Measurements from ENCODE around the gene PPP1R1C.

PPP1R1C gene

GRCh38 chr2:182113334-182113733, 127.7 kb downstream of the PPP1R1C start:
- no peak for DNase-seq (ENCODE audit: low spot score)

- DNase-seq (ENCODE audit: low spot score): no peak
Observed at GRCh38 chr2:182115258-182115657, 129.6 kb downstream of the PPP1R1C start.

GRCh38 chr2:182116774-182117173, 131.1 kb downstream of the PPP1R1C start:
- no peak for DNase-seq (ENCODE audit: low spot score)

DNA sequence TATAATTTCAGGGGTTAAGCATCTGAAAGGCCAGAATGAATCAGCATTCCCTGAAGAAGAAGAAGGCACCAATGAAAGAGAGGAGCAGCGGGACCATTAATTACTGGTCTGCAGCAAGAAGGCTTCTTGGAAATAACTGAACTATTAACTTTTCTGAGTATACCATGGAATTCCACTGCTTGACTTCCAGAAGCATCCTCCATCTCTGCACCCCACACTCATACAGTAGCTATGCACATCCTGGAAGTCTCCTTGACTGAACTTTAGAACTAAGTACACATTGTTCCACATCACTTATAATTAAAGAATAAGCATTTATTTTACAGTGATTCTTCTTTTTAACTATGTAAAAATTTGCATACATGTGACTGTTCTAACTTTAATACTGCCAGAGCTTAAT, 131.5 kb downstream of the PPP1R1C start:
- DNase-seq (ENCODE audit: low spot score): no peak

DNA sequence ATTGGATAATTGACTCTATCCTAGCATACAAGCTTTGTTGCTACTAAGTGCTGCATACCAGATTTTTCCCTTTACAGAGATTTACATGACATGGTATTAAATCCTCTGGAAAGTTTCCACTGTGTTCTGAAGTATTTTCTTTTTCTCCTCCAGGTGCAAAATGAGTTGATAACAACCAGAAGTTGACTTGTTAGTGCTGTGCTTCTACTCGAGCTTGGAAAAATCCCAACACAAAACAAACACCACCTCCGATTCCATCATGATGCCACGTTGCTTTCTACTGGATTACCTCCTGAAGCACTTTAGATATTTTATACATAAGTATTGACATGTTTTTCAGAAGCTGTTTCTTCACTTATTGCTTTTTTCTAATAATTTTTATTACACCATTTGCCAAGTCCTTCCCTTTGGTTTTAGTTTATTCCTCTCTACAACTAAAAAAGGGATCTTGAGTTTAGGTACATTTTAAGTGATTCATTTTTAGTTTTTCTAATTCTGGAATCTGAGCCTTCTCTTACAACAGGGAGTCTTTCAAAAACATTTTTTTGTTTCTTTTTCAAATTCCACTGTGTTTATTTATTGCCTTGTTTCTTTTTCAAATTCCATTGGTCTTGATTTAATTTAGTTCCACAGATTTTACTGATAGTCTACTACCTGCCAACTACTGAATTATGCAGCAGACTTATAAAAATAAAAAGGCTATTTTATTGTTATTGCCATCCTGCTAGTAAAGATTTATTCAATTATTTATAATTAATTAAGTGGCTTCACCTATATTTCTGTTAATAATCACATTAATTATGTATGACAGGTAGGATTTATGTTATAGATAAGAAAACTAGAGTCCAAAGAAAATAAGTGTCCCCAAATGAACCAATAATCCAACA, 143.4 kb downstream of the PPP1R1C start:
- no peak for DNase-seq (ENCODE audit: low spot score)

DNA sequence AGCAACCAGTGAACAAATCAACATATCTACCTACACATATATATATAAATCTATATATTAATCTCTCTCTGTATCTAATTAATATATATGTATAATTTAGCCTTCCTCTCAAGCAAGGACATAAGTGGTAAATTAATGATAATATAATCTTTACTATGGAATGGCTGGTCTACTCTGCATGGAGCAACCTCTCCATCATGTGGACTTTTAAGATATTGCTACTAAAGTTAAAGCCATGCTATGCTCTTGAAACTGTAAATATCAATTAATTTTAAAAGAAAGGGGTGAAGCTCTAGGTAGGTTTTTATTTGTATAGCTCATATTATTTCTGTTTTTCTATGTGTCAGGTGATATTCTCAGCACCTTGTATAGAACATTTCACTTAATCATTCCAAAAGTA, 147.0 kb downstream of the PPP1R1C start:
- DNase-seq (ENCODE audit: low spot score): no peak

DNA sequence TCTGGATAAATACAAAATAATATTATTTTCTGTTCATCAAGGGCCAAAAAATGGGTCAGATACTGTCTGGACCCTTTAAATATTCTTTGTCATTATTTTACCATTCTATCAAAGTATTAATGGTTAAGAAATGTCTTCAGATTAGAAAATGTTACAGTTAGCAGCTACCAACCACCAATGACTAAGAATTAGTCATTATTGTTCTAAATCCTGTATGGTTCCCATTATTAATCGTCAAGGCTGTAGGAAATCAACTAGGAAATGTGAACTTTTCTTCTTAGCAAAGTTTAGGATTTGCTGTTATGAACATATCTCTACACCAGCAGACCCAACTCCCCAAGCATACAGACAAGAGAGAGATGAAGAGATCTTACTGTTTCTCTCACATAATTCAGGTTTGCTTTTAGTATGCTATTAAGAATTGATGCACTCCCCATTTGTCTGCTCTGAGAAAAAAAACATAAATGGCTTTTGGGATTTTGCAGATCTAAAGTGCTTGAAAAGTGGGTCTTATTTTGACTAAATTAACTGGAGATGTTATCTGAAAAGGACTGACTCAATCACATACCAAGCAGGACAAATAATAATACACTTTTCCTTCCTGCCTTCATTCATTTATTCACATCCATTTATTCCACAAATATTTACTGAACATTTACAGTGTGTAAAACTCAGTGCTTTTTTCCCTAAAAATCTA, 147.7 kb downstream of the PPP1R1C start:
- DNase-seq (ENCODE audit: low spot score): no peak

DNA sequence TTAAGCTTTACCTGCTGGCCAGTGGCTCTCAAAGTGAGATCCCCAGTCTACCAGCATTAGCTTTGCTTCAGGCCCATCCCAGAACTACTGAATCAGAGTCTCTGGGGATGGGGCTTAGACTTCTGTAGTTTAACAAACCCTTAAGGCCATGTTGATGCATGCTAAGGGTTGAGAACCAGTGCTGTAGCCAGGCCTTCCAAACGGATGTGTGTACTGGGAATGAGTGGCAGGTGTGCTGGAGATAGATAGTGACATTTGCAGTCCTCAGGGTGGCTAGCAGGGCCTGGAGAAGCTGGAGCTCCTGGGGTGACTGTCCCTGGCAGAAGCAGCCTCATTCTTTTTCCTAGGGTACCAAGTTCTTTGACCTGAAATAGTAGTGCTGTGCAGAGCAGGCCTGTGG, 148.5 kb downstream of the PPP1R1C start:
- no peak for DNase-seq (ENCODE audit: low spot score)

GRCh38 chr2:182142062-182142461, 156.4 kb downstream of the PPP1R1C start:
- DNase-seq (ENCODE audit: low spot score): no peak

- no peak for DNase-seq (ENCODE audit: low spot score)
Observed at GRCh38 chr2:182144041-182144775, 158.6 kb downstream of the PPP1R1C start.

DNA sequence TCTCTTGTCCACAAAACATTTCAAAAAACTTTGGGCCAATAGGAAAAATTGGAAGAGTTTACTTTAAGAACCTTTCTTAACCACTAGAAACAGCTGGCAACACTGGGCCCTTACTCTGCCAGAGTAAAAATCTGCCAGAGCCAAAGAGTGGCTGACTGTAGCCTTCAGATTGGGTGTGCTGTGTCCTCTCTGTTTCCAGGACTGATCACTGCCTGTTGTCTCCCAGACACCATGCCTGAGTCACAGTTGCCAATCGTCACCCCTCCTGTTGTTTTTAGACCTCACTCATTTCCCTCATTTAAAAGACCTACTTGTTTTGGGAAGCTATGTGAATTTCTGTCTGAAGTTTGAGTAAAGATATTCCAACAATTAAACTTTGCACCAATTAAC, 159.1 kb downstream of the PPP1R1C start:
- peak; percentile 10 for DNase-seq (ENCODE audit: low spot score)

GRCh38 chr2:182148344-182148743, 162.7 kb downstream of the PPP1R1C start:
- no peak for DNase-seq (ENCODE audit: low spot score)

DNA sequence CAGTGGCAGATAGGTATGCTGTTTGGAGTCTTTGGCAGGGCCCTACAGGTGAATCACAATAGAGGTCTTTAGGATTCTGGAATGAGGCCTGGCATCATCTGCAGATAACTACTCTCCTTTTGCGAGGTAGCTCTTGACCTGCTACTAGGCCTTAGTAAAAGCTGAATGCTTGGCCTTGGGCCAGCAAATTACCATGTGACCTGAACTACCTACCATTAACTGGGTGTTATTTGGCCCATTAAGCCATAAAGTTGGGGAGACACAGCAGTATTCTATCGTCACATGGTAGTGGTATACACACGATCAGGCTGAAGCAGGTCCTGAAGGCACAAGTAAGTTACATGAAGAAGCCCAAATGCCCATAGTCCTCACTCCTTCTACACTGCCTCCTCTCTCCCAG, 178.2 kb downstream of the PPP1R1C start:
- DNase-seq (ENCODE audit: low spot score): no peak

GRCh38 chr2:182164686-182165085, 179.0 kb downstream of the PPP1R1C start:
- peak; percentile 17 for DNase-seq (ENCODE audit: low spot score)

DNA sequence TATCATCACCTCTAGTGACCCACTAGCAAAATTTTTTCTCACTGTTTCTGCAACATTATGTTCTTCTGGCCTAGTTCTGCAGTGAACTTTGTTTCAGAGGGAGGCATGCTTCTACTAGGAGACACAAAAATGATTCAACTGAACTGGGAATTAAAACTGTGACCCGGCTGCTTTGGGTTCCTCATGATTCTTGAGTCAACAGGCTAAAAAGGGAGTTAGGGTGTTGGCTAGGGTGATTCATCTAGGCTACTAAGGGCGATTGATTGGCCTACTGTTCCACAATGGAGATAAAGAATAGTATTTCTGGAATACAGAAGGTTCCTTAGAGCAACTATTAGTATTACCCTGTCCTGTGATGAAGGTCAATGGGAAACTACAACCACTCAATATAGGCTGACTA, 179.5 kb downstream of the PPP1R1C start:
- DNase-seq (ENCODE audit: low spot score): no peak

DNA sequence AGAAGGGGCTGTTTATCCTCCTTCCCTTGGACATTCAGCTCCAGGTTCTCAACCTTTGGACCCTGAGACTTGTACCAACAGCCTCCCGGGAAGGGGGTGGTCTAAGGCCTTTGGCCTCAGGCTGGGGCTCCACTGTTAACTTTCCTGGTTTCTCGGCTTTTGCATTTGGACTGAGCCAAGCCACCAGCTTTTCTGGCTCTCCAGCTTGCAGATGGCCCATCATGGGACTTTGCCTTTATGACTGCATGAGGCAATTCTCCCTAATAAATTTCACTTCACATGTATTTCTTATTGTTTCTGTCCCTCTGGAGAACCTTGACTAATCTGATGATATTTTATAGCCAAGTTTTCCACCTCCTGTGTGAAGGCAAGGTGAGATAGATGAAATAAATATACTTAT, 180.8 kb downstream of the PPP1R1C start:
- no peak for DNase-seq (ENCODE audit: low spot score)

- DNase-seq (ENCODE audit: low spot score): no peak
Observed at GRCh38 chr2:182166841-182167240, 181.2 kb downstream of the PPP1R1C start.
